ENCODE measurements around the gene MYBBP1A. TPM values are rescaled to one million over a fixed set of nuclear protein-coding genes. Genes with fewer than 3 reads are reported as not detected.

MYBBP1A gene
- total RNA-seq, 1 experiment from 2014 or later, result 155 TPM

GRCh38 chr17:4523946-4524345, 31.2 kb downstream of the MYBBP1A start:
- intact Hi-C loops (cut with micrococcal nuclease), result no loop called here
- CTCF ChIA-PET, result no interaction called here
- no TSS peak for BruUV-seq (replicated peaks)

DNA sequence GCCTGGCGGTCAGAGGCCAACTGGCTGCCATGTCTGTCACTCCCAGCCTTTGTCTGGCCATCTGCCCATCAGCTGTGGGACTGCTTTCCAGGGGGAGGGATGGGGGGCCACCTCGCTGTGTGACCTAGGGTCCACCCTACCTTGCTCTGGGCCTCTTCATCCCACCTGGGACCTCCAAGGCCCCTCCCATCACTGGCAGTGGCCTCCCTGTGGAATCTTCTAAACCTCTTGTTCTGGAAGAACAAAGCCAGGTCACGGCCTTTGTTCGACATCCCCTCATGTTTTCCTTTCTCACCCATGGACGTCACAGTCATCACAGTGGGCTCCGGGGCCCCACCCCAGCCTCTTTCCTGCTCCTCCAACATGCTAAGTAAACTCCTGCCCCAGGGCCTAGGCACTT, 32.5 kb downstream of the MYBBP1A start:
- H3K9ac ChIP-seq (ENCODE audit: low read length), result no peak overlapping the region
- H3K4me3 ChIP-seq (ENCODE audit: low read length), result no peak overlapping the region
- H3F3A ChIP-seq (ENCODE audit: low read length, unreplicated experiment), result no peaks in the 10 kb centered on the region
- H3K4me1 ChIP-seq (ENCODE audit: insufficient read depth, low read length), result 0 out of 2 replicates have a peak, but pooled peaks cover 4% of the 10 kb centered on the region
- H4K20me1 ChIP-seq (ENCODE audit: low read length), result no peaks in the 10 kb centered on the region
- ATAC-seq (no peak), DNase-seq (no peak)
- BruUV-seq (replicated peaks), result no TSS peak
- H3K27me3 ChIP-seq (ENCODE audit: low read length), result no peaks in the 10 kb centered on the region
- no peaks in the 10 kb centered on the region for H3K9me3 ChIP-seq (ENCODE audit: low read length)
- H3K79me2 ChIP-seq (ENCODE audit: low read length), result no peaks in the 10 kb centered on the region
- TF ChIP-seq EZH2 (IDR thresholded peaks at IDR 0.05; ENCODE audit: low read length, unreplicated experiment) (no peak), EZH2phosphoT487 (IDR thresholded peaks at IDR 0.05; ENCODE audit: borderline replicate concordance, low read length) (no peak)
- TF ChIP-seq, protein P1, sequence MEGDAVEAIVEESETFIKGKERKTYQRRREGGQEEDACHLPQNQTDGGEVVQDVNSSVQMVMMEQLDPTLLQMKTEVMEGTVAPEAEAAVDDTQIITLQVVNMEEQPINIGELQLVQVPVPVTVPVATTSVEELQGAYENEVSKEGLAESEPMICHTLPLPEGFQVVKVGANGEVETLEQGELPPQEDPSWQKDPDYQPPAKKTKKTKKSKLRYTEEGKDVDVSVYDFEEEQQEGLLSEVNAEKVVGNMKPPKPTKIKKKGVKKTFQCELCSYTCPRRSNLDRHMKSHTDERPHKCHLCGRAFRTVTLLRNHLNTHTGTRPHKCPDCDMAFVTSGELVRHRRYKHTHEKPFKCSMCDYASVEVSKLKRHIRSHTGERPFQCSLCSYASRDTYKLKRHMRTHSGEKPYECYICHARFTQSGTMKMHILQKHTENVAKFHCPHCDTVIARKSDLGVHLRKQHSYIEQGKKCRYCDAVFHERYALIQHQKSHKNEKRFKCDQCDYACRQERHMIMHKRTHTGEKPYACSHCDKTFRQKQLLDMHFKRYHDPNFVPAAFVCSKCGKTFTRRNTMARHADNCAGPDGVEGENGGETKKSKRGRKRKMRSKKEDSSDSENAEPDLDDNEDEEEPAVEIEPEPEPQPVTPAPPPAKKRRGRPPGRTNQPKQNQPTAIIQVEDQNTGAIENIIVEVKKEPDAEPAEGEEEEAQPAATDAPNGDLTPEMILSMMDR (conservative IDR thresholded peaks at IDR 0.05; ENCODE audit: low read depth, low read length), result no peak
- ChIA-PET POLR2A (ENCODE audit: unreplicated experiment) (no interaction called here), CTCF (no interaction called here)
- H3K4me2 ChIP-seq (ENCODE audit: low read length), result no peak overlapping the region
- intact Hi-C loops (cut with micrococcal nuclease), result no loop called here
- H2AFZ ChIP-seq (ENCODE audit: low read length), result no peak overlapping the region
- no peaks in the 10 kb centered on the region for H3K9me2 ChIP-seq (replicated peaks; ENCODE audit: low read length)
- no peaks in the 10 kb centered on the region for H3K36me3 ChIP-seq (ENCODE audit: low read depth, low read length)
- no peak overlapping the region for H3K27ac ChIP-seq (ENCODE audit: low read length)

More at GRCh38 chr17:4523946-4524345, 31.2 kb downstream of the MYBBP1A start:
- no peaks in the 10 kb centered on the region for H3K9me2 ChIP-seq (replicated peaks; ENCODE audit: low read length)
- POLR2A ChIA-PET (ENCODE audit: unreplicated experiment), result no interaction called here
- H3K79me2 ChIP-seq (ENCODE audit: low read length), result no peaks in the 10 kb centered on the region
- no peaks in the 10 kb centered on the region for H3K27me3 ChIP-seq (ENCODE audit: low read length)
- H3K4me1 ChIP-seq (ENCODE audit: insufficient read depth, low read length), result 0 out of 2 replicates have a peak, but pooled peaks cover 4% of the 10 kb centered on the region
- no peak overlapping the region for H3K4me3 ChIP-seq (ENCODE audit: low read length)
- ATAC-seq (no peak), DNase-seq (no peak)
- no peaks in the 10 kb centered on the region for H3F3A ChIP-seq (ENCODE audit: low read length, unreplicated experiment)
- H3K9ac ChIP-seq (ENCODE audit: low read length), result no peak overlapping the region
- H3K27ac ChIP-seq (ENCODE audit: low read length), result no peak overlapping the region
- no peaks in the 10 kb centered on the region for H3K36me3 ChIP-seq (ENCODE audit: low read depth, low read length)
- no peaks in the 10 kb centered on the region for H3K9me3 ChIP-seq (ENCODE audit: low read length)
- H2AFZ ChIP-seq (ENCODE audit: low read length), result no peak overlapping the region
- H4K20me1 ChIP-seq (ENCODE audit: low read length), result no peaks in the 10 kb centered on the region
- TF ChIP-seq, protein P1 (conservative IDR thresholded peaks at IDR 0.05; ENCODE audit: low read depth, low read length), result no peak
- TF ChIP-seq EZH2 (IDR thresholded peaks at IDR 0.05; ENCODE audit: low read length, unreplicated experiment) (no peak), EZH2phosphoT487 (IDR thresholded peaks at IDR 0.05; ENCODE audit: borderline replicate concordance, low read length) (no peak)
- no peak overlapping the region for H3K4me2 ChIP-seq (ENCODE audit: low read length)

DNA sequence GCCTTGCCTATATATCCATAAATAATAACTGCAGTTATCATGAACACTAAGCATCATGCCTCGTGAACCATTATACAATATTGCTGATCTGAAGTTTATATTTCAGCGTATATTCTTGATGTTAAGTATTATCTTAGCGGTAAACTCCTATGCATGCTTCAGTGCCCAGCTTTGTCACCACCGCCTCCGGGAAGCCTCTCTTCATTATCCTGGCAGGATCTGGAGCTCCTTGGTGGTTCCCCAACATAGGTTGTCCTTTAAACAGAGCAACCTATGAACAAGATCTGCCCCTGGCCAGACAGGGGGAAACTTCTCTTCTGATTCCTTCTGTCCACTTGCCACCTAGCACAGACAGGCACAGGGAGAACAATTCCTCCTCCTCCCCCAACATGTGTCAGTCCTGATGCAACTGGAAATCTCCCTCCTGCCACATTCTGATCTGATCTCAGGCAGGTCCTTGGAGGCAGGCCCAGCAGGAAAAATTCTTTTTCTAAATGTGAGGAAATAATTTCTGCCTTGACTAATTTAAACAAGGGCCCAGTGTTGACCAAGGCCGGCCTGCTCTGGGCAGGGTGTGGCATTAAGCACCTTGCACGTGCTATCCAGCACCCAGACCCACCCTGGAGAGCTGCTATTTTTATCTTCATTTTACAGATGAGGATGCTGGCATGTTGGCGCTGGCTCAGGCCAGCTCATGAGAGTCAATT, 34.1 kb downstream of the MYBBP1A start:
- no TSS peak for BruUV-seq (replicated peaks)
- ChIA-PET POLR2A (ENCODE audit: unreplicated experiment) (no interaction called here), CTCF (interaction anchor here (0.5 kb wide), 1 partner anchor 98 kb away, joined by 5 read pairs; no protein-coding TSS in a partner anchor)
- Histone ChIP-seq H3F3A (ENCODE audit: low read length, unreplicated experiment) (no peaks in the 10 kb centered on the region), H3K27ac (ENCODE audit: low read length) (no peak overlapping the region), H3K4me3 (ENCODE audit: low read length) (no peak overlapping the region), H3K9me3 (ENCODE audit: low read length) (no peaks in the 10 kb centered on the region), H3K79me2 (ENCODE audit: low read length) (no peaks in the 10 kb centered on the region), H4K20me1 (ENCODE audit: low read length) (no peaks in the 10 kb centered on the region), H3K27me3 (ENCODE audit: low read length) (no peaks in the 10 kb centered on the region), H3K9me2 (replicated peaks; ENCODE audit: low read length) (no peaks in the 10 kb centered on the region), H3K9ac (ENCODE audit: low read length) (no peak overlapping the region), H2AFZ (ENCODE audit: low read length) (no peak overlapping the region), H3K4me1 (ENCODE audit: insufficient read depth, low read length) (0 out of 2 replicates have a peak, but pooled peaks cover 4% of the 10 kb centered on the region), H3K4me2 (ENCODE audit: low read length) (no peak overlapping the region), H3K36me3 (ENCODE audit: low read depth, low read length) (no peaks in the 10 kb centered on the region)
- TF ChIP-seq EZH2 (IDR thresholded peaks at IDR 0.05; ENCODE audit: low read length, unreplicated experiment) (no peak), EZH2phosphoT487 (IDR thresholded peaks at IDR 0.05; ENCODE audit: borderline replicate concordance, low read length) (no peak)
- TF ChIP-seq, protein P1 (conservative IDR thresholded peaks at IDR 0.05; ENCODE audit: low read depth, low read length), result no peak
- peak; percentile 57 for ATAC-seq
- peak; percentile 28 for DNase-seq
- intact Hi-C loops (cut with micrococcal nuclease), result no loop called here
